NCI-H526 (cell line): ENCODE measurements around the gene TBX5.

ENCODE experiments used
- DNase-seq, 2 experiments: peaks; one replicate each; lab custom pipeline; 2025; lab: John Stamatoyannopoulos, UW

The TBX5 gene

GRCh38 chr12:114406316-114406983 is 506 bp upstream of the TBX5 start:
- DNase-seq = no peak

DNA sequence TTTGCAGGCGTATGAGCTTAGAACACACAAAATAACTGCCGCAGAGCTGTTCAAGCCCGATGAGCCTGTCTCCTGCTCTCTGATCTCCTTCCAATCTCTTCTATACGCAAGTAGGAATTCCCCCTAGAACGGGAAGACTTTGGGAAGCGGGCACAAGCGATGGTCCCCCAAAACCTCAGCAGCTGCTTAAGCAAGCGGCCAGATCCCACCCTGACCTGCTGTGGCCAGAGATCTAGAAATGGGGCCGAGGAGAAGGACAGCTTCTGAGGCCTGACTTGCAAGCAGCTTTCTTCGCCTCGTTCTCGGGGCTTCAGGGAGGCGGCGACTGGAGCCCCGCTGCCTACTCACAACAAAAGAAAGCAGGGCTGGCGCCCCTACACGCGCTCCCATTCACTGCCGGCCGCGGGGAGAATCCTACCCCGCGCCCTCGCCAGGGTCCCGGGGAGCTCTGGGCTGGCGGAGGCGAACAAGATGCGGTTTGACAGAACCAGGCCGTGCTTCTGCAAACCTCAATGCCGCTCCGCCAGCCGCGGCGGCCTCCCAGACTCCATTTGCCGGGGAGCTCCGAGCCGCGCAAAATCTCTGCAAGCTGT is 922 bp downstream of the TBX5 start:
- no peak for DNase-seq

DNA sequence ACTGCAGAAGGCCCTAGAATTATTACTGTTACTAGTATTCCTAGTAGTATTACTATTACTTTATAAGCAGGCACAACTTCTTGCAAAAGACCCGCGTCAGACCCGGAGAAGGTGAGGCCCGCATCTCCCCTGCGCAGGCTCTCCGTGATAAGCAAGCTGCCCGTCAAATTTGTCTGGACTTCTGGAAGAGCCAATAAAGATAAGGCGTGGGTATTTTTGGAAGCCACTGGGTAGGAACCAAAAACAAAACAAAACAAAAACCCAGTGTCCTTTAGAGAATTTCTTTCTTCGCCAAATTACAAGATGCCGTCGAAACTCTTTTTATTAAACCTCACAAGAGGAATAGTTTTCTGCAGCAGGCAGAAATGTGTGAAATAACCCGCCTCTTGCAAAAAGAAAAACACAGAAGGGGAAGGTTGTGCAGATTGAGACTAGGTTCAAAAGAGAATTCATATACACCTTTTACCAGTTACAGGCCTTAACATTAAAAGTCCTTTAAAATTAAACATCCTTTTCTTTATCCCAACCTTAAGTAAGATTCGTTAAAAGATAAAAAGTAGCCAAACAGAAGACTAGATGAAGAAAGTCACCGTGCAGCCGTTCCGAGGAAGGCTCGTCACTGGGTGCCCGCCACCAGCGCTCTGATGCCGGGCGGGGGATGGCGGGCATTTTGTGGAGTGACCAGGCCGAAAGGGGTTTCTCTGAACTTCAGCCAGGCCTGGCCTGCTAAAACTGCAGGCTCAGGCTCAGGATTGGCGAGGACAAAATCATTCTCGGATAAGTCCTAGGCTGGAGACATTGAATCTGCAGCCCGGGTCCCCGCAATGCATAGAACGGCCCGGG is 1.6 kb downstream of the TBX5 start:
- no peak for DNase-seq

DNA sequence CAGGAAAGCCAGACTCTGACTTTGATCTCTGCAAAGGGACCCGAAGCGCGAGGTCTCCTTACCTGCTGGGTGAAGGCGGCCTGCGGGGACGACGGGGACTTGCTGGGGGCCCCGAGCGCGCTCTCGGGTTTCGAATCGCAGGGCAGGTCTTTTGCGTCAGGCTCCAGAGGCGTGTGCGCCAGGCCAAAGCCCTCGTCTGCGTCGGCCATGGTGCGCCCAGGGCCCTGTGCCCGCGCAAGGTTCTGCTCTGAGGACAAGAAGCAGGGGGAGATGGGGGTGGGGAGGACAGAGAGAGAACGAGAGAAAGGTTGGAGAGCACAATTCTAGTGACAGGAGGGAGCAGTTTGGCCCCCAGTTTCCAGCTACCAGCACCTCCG is 2.3 kb downstream of the TBX5 start:
- no peak for DNase-seq

DNA sequence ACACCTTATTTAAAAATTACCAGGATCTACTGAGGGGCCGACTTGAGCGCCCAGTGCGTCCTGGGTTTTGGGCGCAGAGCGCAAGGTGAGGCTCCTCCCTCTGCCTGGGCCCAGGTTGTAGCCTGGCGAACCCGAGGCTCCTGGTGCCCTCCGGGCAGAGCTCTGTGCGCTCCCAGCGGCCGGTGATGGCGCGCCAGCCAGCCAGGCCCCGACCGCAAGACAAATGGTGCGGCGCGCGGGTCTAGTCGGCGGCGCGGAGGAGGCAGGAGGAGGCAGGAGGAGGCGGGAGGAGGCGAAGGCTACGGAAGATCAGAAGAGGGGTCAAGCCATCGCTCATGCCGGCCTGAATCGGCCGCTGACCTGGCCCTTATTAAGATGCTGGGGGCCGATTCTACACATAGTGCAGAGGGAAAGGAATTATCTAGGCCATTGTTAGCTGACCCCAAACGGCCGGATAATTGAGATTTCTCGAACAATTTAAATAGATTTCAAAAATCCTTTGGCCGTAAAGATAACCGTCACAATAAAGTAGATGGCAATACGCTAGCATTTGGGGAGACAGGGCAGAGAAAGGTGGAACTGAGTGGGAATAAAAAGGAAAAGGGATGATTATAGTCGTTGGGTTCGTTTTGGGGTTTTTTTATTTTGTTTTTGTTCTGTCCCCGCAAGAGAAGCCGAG is 2.8 kb downstream of the TBX5 start:
- DNase-seq = peak in 1 of 2 experiments; percentile 32

DNA sequence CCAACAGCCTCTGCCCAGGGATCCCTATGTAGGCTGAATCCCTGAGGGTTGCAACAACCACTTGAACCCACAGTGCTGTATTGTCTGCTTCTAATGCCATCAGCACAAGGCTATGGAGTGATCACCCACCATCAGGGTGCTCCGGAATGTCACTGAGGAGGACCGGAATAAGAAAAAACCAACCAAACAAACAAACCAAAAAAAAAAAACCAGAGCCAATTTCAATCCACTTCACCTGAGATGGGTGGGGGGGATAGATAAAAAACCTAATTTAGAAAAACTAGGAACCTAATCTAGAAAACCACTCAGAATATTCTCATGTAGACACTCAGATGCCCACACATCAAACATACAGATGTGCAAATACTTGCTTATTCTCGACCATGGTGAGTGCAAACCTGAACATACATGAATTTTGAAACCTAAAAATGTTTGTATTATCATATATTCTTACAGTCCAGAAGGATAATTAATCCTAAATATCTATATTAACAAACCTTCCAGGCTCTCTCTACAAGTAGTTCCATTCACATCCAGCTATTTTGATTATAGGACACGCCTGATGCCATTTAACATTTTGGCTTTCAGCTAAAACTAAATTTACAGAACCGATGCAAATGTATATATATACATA is 3.7 kb downstream of the TBX5 start:
- no peak for DNase-seq

GRCh38 chr12:114401328-114402083 is 4.4 kb downstream of the TBX5 start:
- DNase-seq = no peak

DNA sequence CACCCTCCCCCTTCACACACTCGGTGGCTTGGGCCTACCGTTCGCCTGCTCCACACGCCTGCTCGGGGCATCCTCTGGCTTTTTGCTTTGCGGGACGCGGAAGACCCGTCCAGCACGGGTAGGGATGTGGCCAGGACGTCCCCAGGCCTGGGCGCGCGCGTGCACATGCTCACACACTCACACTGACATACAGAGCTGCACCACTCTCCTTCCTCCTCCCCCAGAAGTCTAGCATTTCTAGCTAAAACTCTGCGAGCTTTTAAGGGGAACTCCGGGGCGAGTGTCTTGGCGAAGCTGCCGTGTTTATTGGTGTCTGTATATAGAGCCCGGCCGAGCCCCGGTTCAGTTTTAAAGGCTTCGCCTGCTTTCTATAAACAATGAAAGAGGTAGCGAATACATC is 5.0 kb downstream of the TBX5 start:
- no peak for DNase-seq

GRCh38 chr12:114400361-114400811 is 5.6 kb downstream of the TBX5 start:
- DNase-seq = no peak

DNA sequence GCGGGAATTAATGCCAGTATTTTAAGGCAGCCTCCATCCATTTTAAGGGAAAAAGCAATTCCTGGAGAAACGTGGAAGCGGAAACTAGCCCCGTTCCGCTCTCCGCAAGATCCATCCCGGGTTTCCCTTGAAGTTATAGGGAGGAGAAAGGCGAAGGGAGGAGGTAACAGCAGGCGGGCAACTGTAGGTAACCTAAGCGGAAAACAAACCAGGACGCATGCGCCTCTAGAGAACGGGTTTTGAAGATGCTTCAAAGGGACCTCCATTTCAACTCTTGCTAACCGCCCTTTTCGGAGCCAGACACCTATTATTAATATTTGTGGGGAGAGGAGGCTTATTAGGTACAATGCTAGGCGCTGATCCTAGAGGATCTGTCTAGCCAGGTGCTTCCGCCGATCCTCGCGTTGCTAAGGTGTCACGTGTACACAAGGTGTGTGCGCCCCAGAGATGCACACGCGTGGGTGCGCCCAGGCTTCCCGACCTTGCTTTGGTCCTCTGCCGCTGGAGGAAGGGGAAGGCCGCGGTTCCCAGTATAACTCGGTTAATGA is 6.2 kb downstream of the TBX5 start:
- peak; percentile 27 to 48 for DNase-seq

DNA sequence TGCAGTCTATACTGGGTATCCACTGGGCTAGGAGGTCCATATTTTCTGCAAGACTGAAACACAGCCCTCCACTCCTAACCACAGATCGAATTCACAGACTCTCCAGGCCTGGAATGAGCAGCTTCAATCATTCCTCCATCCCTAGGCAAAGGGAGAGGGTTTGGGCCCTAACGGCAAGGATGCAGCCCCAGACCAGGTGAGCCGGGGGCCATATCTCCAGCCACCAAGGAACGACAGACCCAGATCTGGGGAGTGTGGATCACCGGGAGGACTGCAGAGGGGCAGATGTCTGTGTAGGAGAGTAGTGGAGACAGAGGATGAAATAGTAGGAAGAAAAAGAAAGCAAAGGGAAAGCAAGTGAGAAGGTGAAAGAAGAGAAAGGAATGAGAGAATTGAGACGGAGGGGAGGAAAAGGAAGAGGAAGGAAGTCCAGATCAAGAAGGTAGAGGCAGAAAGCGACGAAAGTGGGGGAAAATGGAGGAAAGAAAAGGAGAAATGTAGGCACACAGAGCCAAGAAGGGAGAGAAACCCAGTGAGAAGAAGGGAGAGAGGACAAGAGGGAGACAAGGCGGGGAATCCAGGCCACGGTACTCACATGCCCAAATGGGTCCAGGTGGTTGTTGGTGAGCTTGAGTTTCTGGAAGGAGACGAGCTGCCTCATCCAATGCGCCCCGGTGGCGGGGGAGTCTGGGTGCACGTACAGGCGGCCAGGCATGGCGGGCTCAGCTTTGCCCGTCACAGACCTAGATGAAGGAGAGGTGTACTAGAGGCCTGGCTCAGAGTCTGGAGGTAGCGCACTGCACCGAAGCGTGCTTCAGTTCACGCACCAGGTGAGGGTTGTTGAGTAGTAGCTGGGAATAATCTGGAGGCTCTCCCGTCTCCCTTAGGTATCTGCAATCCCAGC is 7.7 kb downstream of the TBX5 start:
- DNase-seq = no peak

GRCh38 chr12:114396869-114397719 is 8.8 kb downstream of the TBX5 start:
- DNase-seq = no peak

DNA sequence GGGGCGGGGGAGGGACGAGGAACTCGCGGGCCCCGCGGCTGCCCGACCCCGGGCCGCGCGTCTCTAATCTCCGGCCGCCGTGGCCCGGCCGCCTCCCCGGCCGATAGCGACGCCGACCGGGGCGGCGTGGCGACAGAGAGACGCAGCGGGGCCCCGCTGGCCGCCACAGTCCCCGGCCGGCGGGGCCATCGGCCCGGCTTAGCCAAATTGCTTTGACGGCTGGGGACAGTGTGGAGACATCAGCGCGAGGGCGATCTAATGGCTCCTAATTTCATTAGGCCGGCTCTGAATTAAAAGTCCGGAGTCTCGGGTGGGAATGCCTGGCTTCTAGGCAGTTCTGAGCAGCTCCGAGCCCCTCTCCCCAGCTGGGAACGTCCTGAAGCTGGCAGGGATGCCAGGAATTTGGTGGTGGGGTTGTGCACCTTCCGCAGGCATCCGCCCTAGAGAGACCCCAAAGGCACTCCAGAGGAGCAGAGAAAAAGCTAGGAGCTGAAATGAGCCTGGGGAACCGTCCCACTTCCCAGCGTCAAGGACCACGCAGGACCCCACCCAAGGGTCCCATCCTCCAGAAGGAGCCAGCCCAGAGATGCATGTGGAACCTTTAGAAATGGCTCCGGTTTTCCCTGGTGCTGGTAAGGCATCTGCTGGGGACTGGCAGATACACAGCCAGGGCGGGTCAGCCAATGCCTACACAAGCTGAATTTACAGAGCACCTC is 9.6 kb downstream of the TBX5 start:
- no peak for DNase-seq

DNA sequence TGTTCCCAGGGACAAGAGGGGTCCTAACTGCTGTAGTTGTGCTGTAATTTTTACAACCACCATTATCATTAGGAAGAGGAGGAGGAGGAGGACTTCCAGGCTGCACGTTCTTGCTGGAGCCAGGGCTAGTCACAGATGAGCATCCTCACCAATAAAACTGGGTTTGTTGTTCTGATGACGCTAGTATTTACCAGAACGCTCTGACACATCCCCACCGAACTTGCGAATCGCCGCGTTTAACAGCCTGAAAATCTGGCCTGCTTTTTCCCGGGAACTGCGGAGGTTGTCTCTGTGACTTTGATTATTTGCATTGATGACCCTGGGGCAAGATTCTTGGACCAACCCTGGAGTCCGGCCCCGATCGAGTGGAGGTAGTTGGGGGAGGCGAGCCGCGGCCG is 10.2 kb downstream of the TBX5 start:
- no peak for DNase-seq

DNA sequence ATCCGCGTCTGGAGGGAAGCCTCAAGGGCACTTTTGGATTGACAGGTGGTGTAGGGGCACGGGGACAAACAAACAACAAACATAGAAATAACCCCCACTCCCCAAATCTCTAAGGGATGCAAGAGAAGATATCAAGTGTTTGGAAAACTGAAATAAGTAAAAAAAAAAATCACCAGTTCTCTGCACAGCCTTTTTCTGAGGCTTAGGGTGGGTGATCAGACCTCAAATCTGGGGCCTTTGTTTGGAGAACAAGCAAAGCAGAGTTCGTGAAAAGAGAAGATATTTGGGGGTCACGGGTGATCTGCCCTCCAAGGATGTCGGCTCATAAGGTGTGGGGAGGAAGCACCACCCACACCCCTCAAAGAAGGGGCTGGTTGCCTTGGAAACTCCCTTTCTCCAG is 10.7 kb downstream of the TBX5 start:
- DNase-seq = no peak

DNA sequence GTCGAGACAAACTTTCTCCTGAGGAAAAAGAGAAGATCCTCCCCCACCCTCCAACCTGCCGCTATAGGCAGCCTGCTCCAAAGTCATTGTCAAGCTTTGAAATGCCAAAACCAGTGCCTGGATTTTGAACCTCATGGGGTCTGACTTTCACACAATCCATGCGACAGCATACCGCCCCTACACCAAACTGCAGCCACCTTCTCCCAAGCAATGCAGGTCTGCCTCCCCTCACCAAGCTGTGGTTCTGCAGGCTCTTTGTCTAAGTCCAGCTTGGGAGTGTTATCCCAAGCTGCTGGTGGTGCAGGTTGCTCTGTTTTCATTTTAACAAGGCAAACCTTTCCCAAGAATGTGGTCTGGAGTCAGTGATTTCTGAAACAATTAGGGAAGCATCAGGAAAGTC is 12.4 kb downstream of the TBX5 start:
- DNase-seq = no peak

GRCh38 chr12:114392909-114393308 is 13.0 kb downstream of the TBX5 start:
- DNase-seq = no peak

DNA sequence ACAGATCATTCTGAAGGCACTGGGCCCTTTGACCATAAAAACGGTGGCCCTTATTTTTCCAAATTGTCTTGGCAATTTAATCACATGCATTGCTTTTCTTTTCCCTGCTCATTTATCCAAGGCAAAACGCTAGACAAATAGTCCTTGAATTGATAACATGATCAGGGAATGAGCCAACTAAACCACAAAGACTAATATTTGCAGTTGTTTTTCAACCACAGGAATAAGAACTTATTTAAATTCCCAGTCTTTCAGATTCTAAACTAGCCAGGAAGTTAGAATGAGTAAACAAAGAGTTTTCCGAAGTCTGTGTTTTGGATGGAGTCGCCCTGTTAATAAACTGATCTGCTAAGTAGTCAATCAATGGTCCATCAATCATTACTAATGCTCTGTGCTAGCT is 14.9 kb downstream of the TBX5 start:
- DNase-seq = no peak
